HG03039 (cell line): ENCODE data around the gene DLEU7.

Experiments
- ATAC-seq: cut with Tn5 transposase; IDR thresholded peaks from one replicate; pipeline ENCODE4 v1.9.1; 2021; ENCODE audit warnings: mild to moderate bottlenecking, moderate library complexity; ENCODE audit not compliant: unreplicated experiment

Gene DLEU7

DNA sequence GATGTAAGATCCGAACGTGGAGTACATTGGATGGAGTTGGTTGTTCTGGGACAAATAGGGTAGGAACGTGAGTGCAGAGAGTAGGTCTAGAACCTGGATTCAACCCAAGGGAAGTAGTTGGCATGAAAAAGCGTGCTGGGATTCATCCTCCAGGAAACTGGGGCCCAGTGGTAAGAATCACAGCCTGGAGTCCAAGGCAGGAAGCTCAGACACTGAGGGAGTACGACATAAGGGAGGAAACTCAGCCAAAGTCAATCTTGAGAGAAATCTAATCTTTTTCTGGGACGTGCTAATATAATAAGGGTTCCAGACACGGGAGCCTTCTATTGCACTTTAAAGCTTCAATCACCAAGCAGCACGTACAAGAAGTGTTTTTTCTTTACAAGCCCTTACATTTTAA, 46.4 kb downstream of the DLEU7 start:
- no peak for ATAC-seq

DNA sequence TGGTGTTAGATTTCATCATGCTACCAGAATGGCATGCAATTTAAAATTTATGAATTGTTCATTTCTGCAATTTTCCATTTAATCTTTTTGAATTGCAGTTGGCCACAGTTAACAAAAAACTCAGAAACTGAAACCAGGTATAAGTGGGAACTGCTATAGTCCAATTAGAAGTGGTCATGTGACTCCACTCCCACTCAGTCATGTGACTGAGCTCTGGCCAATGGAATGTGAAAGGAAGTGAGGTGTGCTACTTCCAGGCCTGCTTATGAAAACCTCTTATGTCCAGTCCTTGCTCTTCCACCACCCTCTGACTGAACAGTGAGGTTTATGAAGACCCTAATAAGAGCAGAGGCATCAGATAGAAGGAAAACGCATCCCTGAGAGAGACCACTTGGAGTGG, 47.0 kb downstream of the DLEU7 start:
- no peak for ATAC-seq

DNA sequence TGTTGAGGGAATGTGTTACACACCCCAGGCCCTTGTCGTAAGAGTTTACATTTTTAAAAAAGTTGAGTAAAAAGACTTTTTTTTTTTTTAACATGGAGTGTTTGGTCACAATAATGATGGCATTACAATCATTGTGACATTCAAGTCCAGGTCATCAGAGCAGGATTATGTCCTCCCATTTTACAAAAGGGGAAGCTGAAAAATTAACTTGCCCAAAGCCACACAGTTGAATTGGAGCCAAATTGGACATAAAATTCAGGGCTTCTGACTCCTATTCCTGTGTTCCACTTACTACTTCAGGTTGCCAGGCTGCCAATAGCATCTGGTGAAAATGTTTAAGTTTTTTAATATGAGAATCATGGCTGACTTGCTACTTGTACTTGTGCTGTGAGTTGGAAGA, 49.3 kb downstream of the DLEU7 start:
- ATAC-seq, result no peak

DNA sequence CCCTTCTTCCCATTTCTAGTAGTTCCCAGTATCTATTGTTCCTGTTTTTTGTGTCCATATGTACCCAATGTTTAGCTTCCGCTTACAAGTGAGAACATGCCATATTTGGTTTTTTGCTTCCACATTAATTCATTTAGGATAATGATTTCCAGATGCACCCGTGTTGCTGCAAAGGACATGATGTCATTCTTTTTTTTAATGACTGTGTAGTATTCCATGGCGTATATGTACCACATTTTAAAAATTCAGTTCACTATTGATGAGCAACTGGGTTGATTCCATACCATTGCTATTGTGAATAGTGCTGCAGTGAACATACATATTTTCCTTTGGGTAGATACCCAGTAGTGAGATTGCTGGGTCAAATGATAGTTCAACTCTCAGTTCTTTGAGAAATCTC, 50.5 kb downstream of the DLEU7 start:
- no peak for ATAC-seq

DNA sequence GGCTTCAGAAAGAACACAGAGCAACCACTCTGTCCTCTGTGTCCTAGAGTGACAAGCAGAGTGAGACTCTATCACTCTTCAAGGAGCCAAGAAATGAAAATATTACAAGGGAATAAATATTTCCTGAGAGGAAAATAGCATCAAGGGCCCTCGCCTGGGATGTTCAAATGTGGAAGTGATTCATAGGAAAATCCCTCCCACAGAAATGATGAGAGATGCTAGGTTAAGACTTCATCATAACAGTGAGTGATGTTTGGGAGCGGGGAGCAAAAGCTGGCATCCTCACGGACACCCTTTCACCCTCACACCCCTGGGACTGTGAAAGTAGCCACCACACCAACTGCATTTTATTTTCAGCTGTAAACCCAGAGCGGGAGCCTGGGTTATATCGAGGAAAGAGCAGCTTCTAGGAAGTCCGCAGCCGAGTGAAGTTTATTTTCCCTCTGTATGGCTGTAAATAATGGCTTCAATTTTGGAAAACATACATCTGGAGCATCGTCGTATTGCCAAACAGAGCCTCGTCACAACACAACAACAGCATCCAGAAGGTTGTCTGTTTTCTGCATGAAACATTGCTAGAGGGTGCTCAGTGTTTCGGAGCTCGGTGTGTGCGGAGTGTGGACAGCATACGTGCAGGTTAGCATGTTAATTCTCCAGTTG, 54.8 kb downstream of the DLEU7 start:
- ATAC-seq, result no peak

DNA sequence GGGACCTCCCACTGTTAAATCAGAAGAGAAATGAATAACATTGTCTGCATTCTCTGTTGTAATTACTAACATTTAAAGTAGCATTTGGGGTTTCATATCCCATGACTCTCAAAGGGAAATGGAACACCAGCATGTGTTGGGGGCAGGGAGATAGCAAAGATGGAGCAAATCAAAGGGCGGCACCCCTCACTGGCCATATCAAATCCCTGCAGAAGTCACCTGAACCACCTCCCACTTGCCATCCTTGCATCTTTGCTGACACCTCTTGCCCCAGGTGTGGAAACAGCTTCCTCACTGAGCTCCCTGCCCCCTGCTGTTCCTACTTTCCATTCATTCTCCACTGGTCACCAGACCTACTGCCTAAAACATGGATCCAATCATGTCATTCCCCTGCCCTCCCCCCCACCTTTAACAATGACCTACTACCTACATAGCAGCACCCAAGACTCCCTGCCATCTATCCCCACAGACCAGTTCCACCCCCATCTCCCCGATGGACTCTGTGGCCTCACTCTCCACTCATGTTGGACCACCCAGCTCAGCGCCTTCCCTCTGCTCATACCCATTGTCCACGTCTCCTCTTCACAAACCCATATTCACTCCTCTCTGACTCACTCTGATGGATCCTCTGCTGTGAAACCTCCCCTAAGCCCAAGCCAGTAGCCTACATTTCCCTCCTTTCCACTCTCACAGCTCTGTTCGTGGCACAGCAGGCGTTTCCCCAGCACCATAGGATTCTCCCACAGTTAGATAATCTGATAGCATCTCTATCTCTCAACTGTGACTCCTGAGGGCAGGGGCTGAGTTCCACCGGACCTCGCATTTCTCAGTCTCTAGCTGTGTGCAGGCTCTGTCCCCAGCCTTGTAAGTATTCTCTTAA, 55.9 kb downstream of the DLEU7 start:
- no peak for ATAC-seq

DNA sequence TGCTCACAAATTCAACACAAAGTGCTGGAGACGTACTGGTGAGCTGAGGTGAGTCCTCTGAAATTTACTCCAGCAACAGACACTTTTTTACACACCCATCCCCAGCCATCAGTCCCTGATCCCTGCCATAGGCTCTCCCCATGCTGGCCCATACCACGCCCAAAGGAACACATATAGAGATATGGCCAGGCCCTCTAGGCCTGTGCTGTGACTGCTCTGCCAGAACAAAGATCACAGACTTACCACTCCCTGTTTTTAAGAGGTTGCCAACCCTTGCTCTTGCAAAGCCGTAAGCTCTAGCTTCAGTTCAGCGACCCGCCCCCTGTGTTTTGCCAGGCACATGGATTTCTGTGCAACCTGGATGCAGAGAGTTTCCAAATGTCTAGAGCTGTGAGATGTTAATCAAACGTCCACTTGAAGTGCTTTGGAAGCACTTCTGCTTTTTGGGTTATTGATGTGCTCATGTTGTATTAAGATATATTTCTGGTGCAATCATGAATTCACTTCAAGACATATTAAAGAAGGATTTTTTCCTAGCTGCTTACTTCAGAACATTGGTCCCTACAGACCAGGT, 59.7 kb downstream of the DLEU7 start:
- ATAC-seq, result no peak

DNA sequence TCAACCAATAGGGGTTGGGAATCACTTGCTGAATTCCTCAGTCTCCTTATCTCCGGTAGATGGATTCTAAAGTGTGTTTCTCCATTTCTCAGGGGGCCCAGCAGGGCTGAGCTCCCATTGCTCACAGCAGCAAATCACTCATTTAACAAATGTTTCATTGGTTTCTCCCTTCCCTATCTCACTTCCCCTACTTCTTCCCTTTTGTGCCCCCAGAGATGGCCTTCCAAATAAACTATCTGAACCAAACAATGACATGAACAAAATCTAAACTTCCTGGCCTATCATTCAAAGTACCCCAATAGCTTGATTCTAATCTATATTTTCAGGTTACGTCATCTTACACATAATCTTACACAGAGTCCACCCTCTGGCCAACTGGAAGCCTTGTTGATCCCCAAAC, 60.4 kb downstream of the DLEU7 start:
- ATAC-seq, result no peak

DNA sequence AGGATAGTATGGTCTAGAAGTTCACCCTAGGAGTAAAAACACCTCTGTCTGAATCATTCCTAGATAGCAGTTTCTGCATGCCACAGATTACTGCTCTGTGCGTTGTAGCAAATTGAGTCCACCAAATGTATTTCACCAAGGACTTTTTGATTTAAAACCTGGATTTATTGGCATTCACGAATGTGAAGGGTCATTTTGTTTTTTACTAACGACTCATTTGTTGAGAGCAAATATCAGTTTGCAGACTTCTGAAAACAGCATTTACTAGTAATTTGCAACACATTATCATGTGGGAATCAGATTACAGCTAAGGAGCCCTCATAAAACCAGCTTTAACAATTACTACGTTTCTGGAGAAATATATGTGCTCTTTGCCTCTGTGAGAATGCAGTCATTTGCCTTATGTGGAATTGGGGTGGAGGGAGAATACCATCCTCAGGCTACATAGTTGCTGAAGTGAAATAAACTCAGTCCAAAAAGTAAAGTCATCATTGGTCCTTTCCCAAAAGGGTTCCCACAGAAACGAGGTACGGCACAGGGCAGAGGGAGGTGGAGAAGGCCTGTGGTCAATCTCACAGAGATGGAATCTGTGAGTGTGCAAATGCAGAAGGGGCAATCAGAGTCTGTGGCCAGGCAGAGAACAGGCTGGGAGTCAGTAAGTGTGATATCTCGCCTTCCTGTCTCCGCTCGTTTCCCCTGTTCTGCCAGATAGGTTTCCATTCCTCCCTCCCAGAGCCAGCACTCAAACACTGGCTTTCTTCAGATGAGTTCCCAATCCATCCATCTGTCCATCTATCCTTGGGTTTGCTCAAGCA, 63.1 kb downstream of the DLEU7 start:
- no peak for ATAC-seq

DNA sequence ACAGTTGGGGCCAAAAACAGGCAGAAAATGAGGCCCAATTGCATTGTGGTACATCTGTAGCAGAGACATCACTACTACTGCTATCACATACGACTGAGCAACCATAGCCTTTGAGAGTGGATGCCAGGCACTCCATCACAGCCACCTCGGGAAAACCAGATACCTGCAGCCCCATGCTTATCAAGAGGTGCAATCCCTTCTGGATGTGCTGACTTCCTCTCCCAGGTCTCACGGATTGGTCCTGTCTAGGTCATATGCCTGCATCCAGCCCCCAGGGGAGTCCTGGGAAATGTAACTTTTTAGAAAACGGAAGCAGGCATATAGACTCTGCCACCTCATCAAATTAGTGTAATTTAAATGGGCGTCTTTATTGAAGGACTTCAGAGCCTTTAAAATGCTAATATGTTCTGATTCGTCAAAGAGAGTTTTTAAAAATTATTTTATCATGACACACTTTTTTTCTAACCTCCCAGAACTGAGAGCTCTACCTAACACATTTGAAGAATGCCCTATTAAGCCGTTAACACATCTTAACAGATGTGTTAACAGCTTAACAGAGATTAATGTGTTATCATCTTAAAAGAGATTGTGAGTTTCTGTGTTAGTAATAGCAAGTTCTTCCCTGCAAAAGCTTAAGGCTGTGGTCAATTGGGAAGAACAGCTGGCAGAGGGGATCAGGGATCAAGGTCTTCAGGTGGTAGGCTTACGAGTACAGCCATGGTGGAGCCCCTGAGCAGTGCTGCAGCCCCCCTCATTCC, 63.9 kb downstream of the DLEU7 start:
- no peak for ATAC-seq
